Ascending aorta (tissue), 2 donors: ENCODE data around the gene SLC44A3. TPM values are rescaled to one million over a fixed set of nuclear protein-coding genes. Genes with fewer than 3 reads are reported as not detected.
A peak's percentile ranks its signal among the peaks of the same experiment; 100 is the strongest.

Experiments used
- DNase-seq, 2 donors: peaks; one replicate each; pipeline ENCODE4 v3.0.0-alpha.2; 2019; ENCODE audit warnings: low spot score in 2 of 2
- H3K27ac ChIP-seq, 2 donors: fragments of 200-600 bp; sonication (generic); one replicate each; pipeline ENCODE4 v1.5.1; 2016 to 2017; ENCODE audit warnings: mild to moderate bottlenecking in 1 of 2
- H3K27me3 ChIP-seq: fragments of 200-600 bp; sonication (generic); one replicate; pipeline ENCODE4 v1.5.1; 2017
- H3K36me3 ChIP-seq, 2 donors: fragments of 200-600 bp; sonication (generic); one replicate each; pipeline ENCODE4 v1.5.1; 2016
- H3K4me1 ChIP-seq, 2 donors: fragments of 200-600 bp; sonication (generic); one replicate each; pipeline ENCODE4 v1.5.1; 2016 to 2017; ENCODE audit warnings: mild to moderate bottlenecking in 1 of 2
- H3K4me3 ChIP-seq, 2 donors: fragments of 200-600 bp; sonication (generic); one replicate each; pipeline ENCODE4 v1.5.1; 2016 to 2017; ENCODE audit warnings: mild to moderate bottlenecking in 1 of 2
- H3K9me3 ChIP-seq, 2 donors: fragments of 200-600 bp; sonication (generic); one replicate each; pipeline ENCODE4 v1.5.1; 2016
- intact Hi-C: fragments of 100-400 bp; cut with DNase I; formaldehyde crosslinking; loops from one replicate; pipeline ENCODE4 v1.15.1; 2023
- total RNA-seq: library from RNA; depleted of rRNA; stranded (reverse); fragments of >200 nt; gene quantifications from one replicate; pipeline ENCODE4 v1.1.0, GENCODE V29; 2016
- TF ChIP-seq, protein P1 (sequence below), 3 experiments: fragments of 200-600 bp in 2 of 3; fragments of 450-650 bp in 1 of 3; sonication (generic) in 2 of 3; IDR thresholded peaks; one replicate each; pipeline ENCODE4 v1.5.1; 2016 to 2019; ENCODE audit warnings: antibody characterized with exemption in 3 of 3, mild to moderate bottlenecking in 1 of 3, moderate library complexity in 1 of 3

Gene SLC44A3
- total RNA-seq, 1 donor from 2014 or later = not detected

DNA sequence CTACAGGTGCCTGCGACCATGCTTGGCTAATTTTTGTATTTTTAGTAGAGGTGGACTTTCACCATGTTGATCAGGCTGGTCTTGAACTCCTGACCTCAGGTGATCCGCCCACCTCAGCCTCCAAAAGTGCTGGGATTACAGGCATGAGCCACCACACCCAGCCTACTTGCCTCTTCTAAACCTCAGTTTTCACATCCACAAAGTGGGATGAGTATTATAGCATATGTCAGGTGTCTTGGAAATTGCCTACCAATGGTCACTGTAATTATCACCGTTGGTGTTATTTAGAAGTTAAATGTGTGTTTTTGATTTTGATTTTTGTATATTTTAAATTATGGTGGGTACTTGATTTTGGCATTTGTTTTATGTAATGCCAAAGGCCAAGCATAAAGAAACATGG, 36.7 kb downstream of the SLC44A3 start:
- Histone ChIP-seq H3K4me1 (peaks cover 0 to 12% of the 10 kb centered on the region in 2 donors), H3K9me3 (no peaks in the 10 kb centered on the region), H3K36me3 (no peaks in the 10 kb centered on the region), H3K4me3 (no peak overlapping the region), H3K27ac (no peak overlapping the region), H3K27me3 (no peaks in the 10 kb centered on the region)
- intact Hi-C loops = no loop called here
- TF ChIP-seq, protein P1, sequence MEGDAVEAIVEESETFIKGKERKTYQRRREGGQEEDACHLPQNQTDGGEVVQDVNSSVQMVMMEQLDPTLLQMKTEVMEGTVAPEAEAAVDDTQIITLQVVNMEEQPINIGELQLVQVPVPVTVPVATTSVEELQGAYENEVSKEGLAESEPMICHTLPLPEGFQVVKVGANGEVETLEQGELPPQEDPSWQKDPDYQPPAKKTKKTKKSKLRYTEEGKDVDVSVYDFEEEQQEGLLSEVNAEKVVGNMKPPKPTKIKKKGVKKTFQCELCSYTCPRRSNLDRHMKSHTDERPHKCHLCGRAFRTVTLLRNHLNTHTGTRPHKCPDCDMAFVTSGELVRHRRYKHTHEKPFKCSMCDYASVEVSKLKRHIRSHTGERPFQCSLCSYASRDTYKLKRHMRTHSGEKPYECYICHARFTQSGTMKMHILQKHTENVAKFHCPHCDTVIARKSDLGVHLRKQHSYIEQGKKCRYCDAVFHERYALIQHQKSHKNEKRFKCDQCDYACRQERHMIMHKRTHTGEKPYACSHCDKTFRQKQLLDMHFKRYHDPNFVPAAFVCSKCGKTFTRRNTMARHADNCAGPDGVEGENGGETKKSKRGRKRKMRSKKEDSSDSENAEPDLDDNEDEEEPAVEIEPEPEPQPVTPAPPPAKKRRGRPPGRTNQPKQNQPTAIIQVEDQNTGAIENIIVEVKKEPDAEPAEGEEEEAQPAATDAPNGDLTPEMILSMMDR (IDR thresholded peaks at IDR 0.05) = no peak
- no peak for DNase-seq

DNA sequence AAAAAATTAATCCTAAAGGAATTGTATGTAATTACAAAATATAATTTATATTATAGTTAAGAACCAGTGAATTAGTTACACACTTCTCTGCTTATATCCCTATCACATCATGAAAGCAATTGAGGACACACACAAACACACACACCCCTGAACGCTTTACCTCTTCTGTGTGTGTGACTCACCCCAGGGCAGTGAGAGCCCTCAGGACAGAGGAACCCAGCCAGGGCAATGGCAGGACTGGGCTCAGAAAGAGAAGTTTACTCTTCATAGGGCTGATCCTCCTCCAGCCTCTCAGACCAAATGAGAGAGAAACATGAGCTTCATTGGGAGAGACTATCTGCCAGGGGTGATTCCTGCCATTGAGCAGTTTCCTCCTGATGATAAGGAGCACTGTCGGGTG, 38.1 kb downstream of the SLC44A3 start:
- no peaks in the 10 kb centered on the region for H3K36me3 ChIP-seq
- no peak overlapping the region for H3K4me3 ChIP-seq
- H3K27me3 ChIP-seq = no peaks in the 10 kb centered on the region
- TF ChIP-seq, protein P1 (IDR thresholded peaks at IDR 0.05) = no peak
- H3K9me3 ChIP-seq = no peaks in the 10 kb centered on the region
- intact Hi-C loops = no loop called here
- H3K4me1 ChIP-seq = peaks cover 7 to 26% of the 10 kb centered on the region in 2 donors
- DNase-seq = no peak
- no peak overlapping the region for H3K27ac ChIP-seq

DNA sequence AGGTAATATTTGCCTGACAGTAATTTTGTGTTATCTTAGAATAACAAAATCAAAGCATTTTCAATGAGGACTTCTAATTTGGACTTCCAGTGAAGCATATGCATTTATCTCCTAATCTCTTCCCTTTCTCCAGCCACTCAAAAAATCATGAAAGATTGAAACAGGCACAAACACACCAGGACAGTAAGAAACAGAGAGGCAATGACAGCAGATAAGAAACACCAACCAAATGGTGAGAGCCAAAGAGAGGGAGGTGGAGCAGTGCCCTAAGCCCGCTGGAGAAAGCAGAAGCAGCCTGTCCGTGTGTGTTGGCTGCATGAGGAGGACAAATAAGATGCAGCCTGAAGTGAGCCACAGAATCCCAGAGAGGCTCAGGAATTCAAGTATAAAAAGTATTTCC, 39.0 kb downstream of the SLC44A3 start:
- no peaks in the 10 kb centered on the region for H3K36me3 ChIP-seq
- H3K27ac ChIP-seq = no peak overlapping the region
- no peak for DNase-seq
- intact Hi-C loops = no loop called here
- H3K27me3 ChIP-seq = no peaks in the 10 kb centered on the region
- no peaks in the 10 kb centered on the region for H3K9me3 ChIP-seq
- H3K4me3 ChIP-seq = no peak overlapping the region
- TF ChIP-seq, protein P1 (IDR thresholded peaks at IDR 0.05) = no peak
- peaks cover 7 to 31% of the 10 kb centered on the region in 2 donors for H3K4me1 ChIP-seq

DNA sequence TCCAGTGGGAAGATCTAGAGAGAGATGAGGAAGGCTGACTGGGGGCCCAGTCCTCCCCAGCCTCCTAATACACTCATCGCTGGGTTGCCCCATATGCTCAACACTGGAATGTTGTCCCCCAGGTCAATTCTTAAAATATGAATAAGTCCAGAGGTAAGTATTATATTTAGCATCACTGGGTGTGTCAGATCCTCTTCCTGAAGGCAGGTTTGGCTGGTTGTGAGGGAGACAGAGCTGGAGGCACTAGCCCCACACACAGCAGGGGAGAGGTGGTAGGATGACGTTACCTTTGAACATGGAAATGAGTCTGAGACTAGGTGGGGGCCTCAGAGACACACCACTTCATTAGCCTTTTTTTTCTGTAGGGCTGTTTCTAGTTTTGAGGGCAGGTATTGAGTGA, 42.6 kb downstream of the SLC44A3 start:
- intact Hi-C loops = loop anchor here (1.0 to 5.0 kb wide), 4 partner anchors 7 to 160 kb away; partner anchors contain the start of gene CNN3
- peak overlapping the region; percentile 94 for H3K27ac ChIP-seq
- H3K27me3 ChIP-seq = no peaks in the 10 kb centered on the region
- no peaks in the 10 kb centered on the region for H3K36me3 ChIP-seq
- H3K4me3 ChIP-seq = no peak overlapping the region
- peaks cover 14 to 57% of the 10 kb centered on the region in 2 donors for H3K4me1 ChIP-seq
- TF ChIP-seq, protein P1 (IDR thresholded peaks at IDR 0.05) = no peak
- H3K9me3 ChIP-seq = no peaks in the 10 kb centered on the region
- no peak for DNase-seq

DNA sequence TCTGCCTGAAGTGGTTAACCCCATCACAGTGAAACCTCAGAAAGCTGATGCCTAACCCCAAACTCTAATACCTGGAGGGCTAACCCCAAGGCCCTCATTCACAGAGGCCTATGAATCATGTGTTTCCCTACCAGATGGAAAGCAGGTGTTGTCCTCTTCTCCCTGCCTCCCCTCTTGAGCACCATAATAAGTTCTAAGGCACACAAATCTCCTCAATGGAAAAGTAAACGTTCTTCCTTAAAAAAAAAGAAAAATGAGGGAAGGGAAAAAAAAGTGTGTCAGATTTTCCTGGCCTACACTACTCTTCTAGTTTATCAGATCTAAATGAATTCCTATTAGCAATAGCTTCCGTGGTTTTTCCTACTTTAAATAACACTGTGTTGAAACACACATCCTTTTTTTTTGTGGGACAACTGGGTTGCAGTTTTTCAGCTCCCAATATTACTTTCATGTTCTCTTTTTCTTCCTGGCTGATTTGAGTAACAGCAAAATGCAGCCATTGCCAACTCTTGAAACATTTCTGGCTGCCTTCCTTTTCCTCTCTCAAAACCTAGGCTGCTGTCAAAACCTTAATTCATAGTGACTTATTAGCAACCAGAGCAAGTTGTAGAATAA, 43.2 kb downstream of the SLC44A3 start:
- no peaks in the 10 kb centered on the region for H3K36me3 ChIP-seq
- H3K4me3 ChIP-seq = peak overlapping the region; percentile 22 to 24
- intact Hi-C loops = loop anchor here (1.0 to 5.0 kb wide), 4 partner anchors 8 to 159 kb away; partner anchors contain the start of gene CNN3
- no peaks in the 10 kb centered on the region for H3K9me3 ChIP-seq
- no peaks in the 10 kb centered on the region for H3K27me3 ChIP-seq
- peak overlapping the region; percentile 94 for H3K27ac ChIP-seq
- TF ChIP-seq, protein P1 (IDR thresholded peaks at IDR 0.05) = no peak
- H3K4me1 ChIP-seq = peaks cover 14 to 57% of the 10 kb centered on the region in 2 donors
- DNase-seq = peak in 1 of 2 donors; percentile 72
